CD4-positive, alpha-beta T cell (primary cell): ENCODE measurements around the gene IST1. TPM values are rescaled to one million over a fixed set of nuclear protein-coding genes. Genes with fewer than 3 reads are reported as not detected.

ENCODE experiments used
- ATAC-seq: fragments of 200-7000 bp; cut with Tn5 transposase; one replicate; pipeline ENCODE4 v1.10.0; 2022; ENCODE audit warnings: mild to moderate bottlenecking; ENCODE audit not compliant: poor library complexity
- CTCF ChIA-PET: fragments of 350-600 bp; sonication (Branson Sonifier 250); formaldehyde crosslinking; loops from one replicate; lab custom pipeline; 2021; ENCODE audit warnings: antibody characterized with exemption, inconsistent platforms; lab: Charles Lee
- POLR2A ChIA-PET: fragments of 350-600 bp; sonication (Branson Sonifier 250); formaldehyde crosslinking; loops from one replicate; lab custom pipeline; 2021; ENCODE audit warnings: antibody characterized with exemption, inconsistent platforms; lab: Charles Lee
- DNase-seq, 14 experiments: peaks; one replicate each; pipeline ENCODE4 v3.0.0-alpha.2; 2013 to 2020; ENCODE audit warnings: mixed read lengths in 2 of 14
- H3K27ac ChIP-seq, 2 donors: one replicate each; pipeline versions ENCODE4 v1.5.1 to v1.7.0; 2013; ENCODE audit warnings: low read length in 2 of 2, low read depth in 1 of 2, mild to moderate bottlenecking in 1 of 2
- H3K27me3 ChIP-seq, 2 experiments: 1 replicate in 1 of 2; 2 replicates in 1 of 2; pipeline versions ENCODE4 v1.6.1 to v1.7.0; 2013; ENCODE audit warnings: low read length in 2 of 2, control low read depth in 1 of 2, mild to moderate bottlenecking in 1 of 2, moderate library complexity in 1 of 2; ENCODE audit not compliant: insufficient read depth in 2 of 2, control insufficient read depth in 1 of 2
- H3K36me3 ChIP-seq: one replicate; pipeline ENCODE4 v1.6.1; 2013; ENCODE audit warnings: low read length, control low read depth; ENCODE audit not compliant: insufficient read depth
- H3K4me1 ChIP-seq: one replicate; pipeline ENCODE4 v1.6.1; 2013; ENCODE audit warnings: low read length, control low read depth; ENCODE audit not compliant: insufficient read depth
- H3K4me3 ChIP-seq: one replicate; pipeline ENCODE4 v1.5.1; 2013; ENCODE audit warnings: mild to moderate bottlenecking, low read length, moderate library complexity
- H3K9me3 ChIP-seq, 2 experiments: 1 replicate in 1 of 2; 2 replicates in 1 of 2; pipeline versions ENCODE4 v1.6.1 to v1.7.0; 2013; ENCODE audit warnings: low read length in 2 of 2, mild to moderate bottlenecking in 2 of 2, control low read depth in 1 of 2, moderate library complexity in 1 of 2; ENCODE audit not compliant: control insufficient read depth in 1 of 2, insufficient read depth in 1 of 2
- H3K27ac Mint-ChIP-seq: one replicate; pipeline ENCODE4 v1.8.0; 2020; ENCODE audit warnings: mixed read lengths
- H3K27me3 Mint-ChIP-seq: one replicate; pipeline ENCODE4 v1.8.0; 2021; ENCODE audit warnings: mixed read lengths
- H3K36me3 Mint-ChIP-seq: one replicate; pipeline ENCODE4 v1.8.0; 2021; ENCODE audit warnings: low read depth, mixed read lengths
- H3K4me1 Mint-ChIP-seq: one replicate; pipeline ENCODE4 v1.8.0; 2021; ENCODE audit warnings: low read depth, mixed read lengths
- H3K4me3 Mint-ChIP-seq: one replicate; pipeline ENCODE4 v1.8.0; 2020; ENCODE audit warnings: mild to moderate bottlenecking, mixed read lengths
- H3K9me3 Mint-ChIP-seq: one replicate; pipeline ENCODE4 v1.8.0; 2020; ENCODE audit warnings: mixed read lengths
- CTCF ChIP-seq: fragments of 200-600 bp; IDR thresholded peaks from one replicate; pipeline ENCODE4 v1.8.0; 2022; ENCODE audit warnings: antibody characterized with exemption, mild to moderate bottlenecking
- intact Hi-C, 2 experiments: fragments of 100-400 bp; cut with DNase I in 1 of 2; cut with micrococcal nuclease in 1 of 2; formaldehyde crosslinking; loops; one replicate each; pipeline versions ENCODE4 v1.15.1 to v1.9.0; 2023 to 2025; cut with DNase I, micrococcal nuclease
- total RNA-seq, 174 experiments: library from RNA in 2 of 174; stranded (reverse) in 2 of 174; gene quantifications; one replicate each; pipeline ENCODE4 v1.2.3 and lab custom pipeline; 2021 to 2026

Gene IST1
- total RNA-seq, 2 experiments from 2014 or later: 411 to 412 TPM

- Histone ChIP-seq H3K4me3 (peak within 1 kb of the TSS; percentile 66), H3K27me3 (no peaks in the 10 kb centered on the region), H3K36me3 (no peaks in the 10 kb centered on the region), H3K4me1 (peaks cover 43% of the 10 kb centered on the region), H3K9me3 (no peaks in the 10 kb centered on the region), H3K27ac (peak within 1 kb of the TSS; percentile 55 to 89)
- peaks cover 55% of the 10 kb centered on the region for H3K4me1 Mint-ChIP-seq
- no peak for TF ChIP-seq CTCF
- intact Hi-C loops: loop anchor here (1.0 to 5.0 kb wide), 5 partner anchors 11 to 162 kb away; partner anchors contain the start of genes AP1G1 (in 1 of the 2), DHODH (in 1 of the 2), IST1 (in 1 of the 2) and PHLPP2 (in 1 of the 2)
- ChIA-PET POLR2A (interaction anchor here (0.6 to 6.5 kb wide), 13 partner anchors 11 to 95 kb away, joined by 3 to 219 read pairs (median 12); partner anchors contain the start of genes AP1G1 and IST1), CTCF (interaction anchor here (0.5 to 6.1 kb wide), 11 partner anchors 11 to 319 kb away, joined by 3 to 100 read pairs (median 5); partner anchors contain the start of genes AP1G1 and IST1)
- H3K27ac Mint-ChIP-seq: peak within 1 kb of the TSS; percentile 95
- DNase-seq (peak; percentile 41 to 92 (median 66)), ATAC-seq (peak; percentile 43)
- peaks cover 29% of the 10 kb centered on the region for H3K36me3 Mint-ChIP-seq
- H3K27me3 Mint-ChIP-seq: no peaks in the 10 kb centered on the region
- no peaks in the 10 kb centered on the region for H3K9me3 Mint-ChIP-seq
- H3K4me3 Mint-ChIP-seq: peak within 1 kb of the TSS; percentile 100
Observed at GRCh38 chr16:71883849-71884638, 11.3 kb upstream of the IST1 start, which contains the start of gene ZNF821. Gene ZNF821, minus strand, starts transcription at chr16:71884182. Its CDS starts 4,236 bp downstream, at chr16:71879946.

- ATAC-seq (no peak), DNase-seq (no peak)
- intact Hi-C loops: loop anchor here in 1 of 2 experiments (5.0 kb wide), 2 partner anchors 127 to 158 kb away; no protein-coding TSS in a partner anchor
- ChIA-PET CTCF (interaction anchor here (6.1 kb wide), 1 partner anchor 9 kb away, joined by 100 read pairs; the partner anchor contains the start of gene IST1), POLR2A (interaction anchor here (1.2 to 6.5 kb wide), 3 partner anchors 13 to 76 kb away, joined by 3 to 219 read pairs (median 190); partner anchors contain the start of genes AP1G1 and IST1)
- Histone ChIP-seq H3K36me3 (no peaks in the 10 kb centered on the region), H3K4me1 (peaks cover 35% of the 10 kb centered on the region), H3K4me3 (no peak overlapping the region), H3K27me3 (no peaks in the 10 kb centered on the region), H3K9me3 (no peaks in the 10 kb centered on the region), H3K27ac (no peak overlapping the region)
- peak overlapping the region; percentile 100 for H3K4me3 Mint-ChIP-seq
- H3K27ac Mint-ChIP-seq: peak overlapping the region; percentile 95
- no peaks in the 10 kb centered on the region for H3K27me3 Mint-ChIP-seq
- H3K9me3 Mint-ChIP-seq: no peaks in the 10 kb centered on the region
- peaks cover 22% of the 10 kb centered on the region for H3K36me3 Mint-ChIP-seq
- no peak for TF ChIP-seq CTCF
- peaks cover 43% of the 10 kb centered on the region for H3K4me1 Mint-ChIP-seq
Observed at GRCh38 chr16:71885261-71885650, 10.1 kb upstream of the IST1 start.

GRCh38 chr16:71889147-71889546 lies 6.2 kb upstream of the IST1 start:
- Mint-ChIP-seq H3K27ac (no peak overlapping the region), H3K4me1 (peaks cover 20% of the 10 kb centered on the region), H3K36me3 (peaks cover 5% of the 10 kb centered on the region), H3K27me3 (no peaks in the 10 kb centered on the region), H3K9me3 (no peaks in the 10 kb centered on the region), H3K4me3 (no peak overlapping the region)
- H3K27ac ChIP-seq: no peak overlapping the region
- H3K9me3 ChIP-seq: no peaks in the 10 kb centered on the region
- no peak overlapping the region for H3K4me3 ChIP-seq
- POLR2A ChIA-PET: no interaction called here
- peaks cover 17% of the 10 kb centered on the region for H3K4me1 ChIP-seq
- DNase-seq (no peak), ATAC-seq (no peak)
- no peaks in the 10 kb centered on the region for H3K27me3 ChIP-seq
- no peak for TF ChIP-seq CTCF
- intact Hi-C loops: loop anchor here in 1 of 2 experiments (2.0 to 5.0 kb wide), 3 partner anchors 123 to 322 kb away; no protein-coding TSS in a partner anchor
- CTCF ChIA-PET: interaction anchor here (1.3 kb wide), 1 partner anchor 11 kb away, joined by 4 read pairs; no protein-coding TSS in a partner anchor
- no peaks in the 10 kb centered on the region for H3K36me3 ChIP-seq
